T1000 (cell line): Measurements from ENCODE around the gene S1PR4.
"Not testable (repeated sequence)": the region's sequence is repeated elsewhere in the genome, so short reads cannot be mapped to it uniquely, and the experiment has no call there.

Experiments
- DNase-seq: peaks from one replicate; lab custom pipeline; 2025; ENCODE audit warnings: mixed read lengths; lab: John Stamatoyannopoulos, UW

Gene S1PR4

GRCh38 chr19:3179739-3180293, 1.2 kb downstream of the S1PR4 start:
- no peak for DNase-seq

- DNase-seq: no peak
Measured at GRCh38 chr19:3183721-3184641, 5.4 kb downstream of the S1PR4 start.

- DNase-seq: peak; percentile 71
Measured at GRCh38 chr19:3184847-3185460, 6.4 kb downstream of the S1PR4 start.

- DNase-seq: peak; percentile 94
Measured at GRCh38 chr19:3185461-3186159, 7.0 kb downstream of the S1PR4 start, which contains the start of gene NCLN. NCLN (plus strand) TSS chr19:3185930; CDS start chr19:3186031, 101 bp downstream.

GRCh38 chr19:3186160-3186688, 7.7 kb downstream of the S1PR4 start:
- DNase-seq: no peak

GRCh38 chr19:3186891-3187661, 8.5 kb downstream of the S1PR4 start:
- DNase-seq: no peak

GRCh38 chr19:3187662-3188511, 9.3 kb downstream of the S1PR4 start:
- no peak for DNase-seq

GRCh38 chr19:3188627-3189596, 10.3 kb downstream of the S1PR4 start:
- DNase-seq: no peak

GRCh38 chr19:3189702-3190469, 11.3 kb downstream of the S1PR4 start:
- DNase-seq: no peak

- no peak for DNase-seq
Measured at GRCh38 chr19:3190470-3190770, 11.9 kb downstream of the S1PR4 start.

- no peak for DNase-seq
Measured at GRCh38 chr19:3190921-3191805, 12.6 kb downstream of the S1PR4 start.

GRCh38 chr19:3191806-3192104, 13.2 kb downstream of the S1PR4 start:
- not testable (repeated sequence) for DNase-seq

- DNase-seq: no peak
Measured at GRCh38 chr19:3192228-3192635, 13.7 kb downstream of the S1PR4 start.

- DNase-seq: no peak
Measured at GRCh38 chr19:3192684-3193083, 14.1 kb downstream of the S1PR4 start.

- DNase-seq: no peak
Measured at GRCh38 chr19:3193256-3194105, 14.9 kb downstream of the S1PR4 start.
